B cell (primary cell): ENCODE measurements around the gene GPRC5D. TPM values are rescaled to one million over a fixed set of nuclear protein-coding genes. Genes with fewer than 3 reads are reported as not detected.

Experiments used
- ATAC-seq: fragments of 200-7000 bp; cut with Tn5 transposase; one replicate; pipeline ENCODE4 v1.10.0; 2021; ENCODE audit warnings: low read depth, mild to moderate bottlenecking, moderate number of reproducible peaks, moderate library complexity
- CTCF ChIA-PET: fragments of 350-600 bp; sonication (Branson Sonifier 250); formaldehyde crosslinking; loops from one replicate; lab custom pipeline; 2021; ENCODE audit warnings: antibody characterized with exemption, inconsistent platforms; lab: Charles Lee
- POLR2A ChIA-PET: fragments of 350-600 bp; sonication (Branson Sonifier 250); formaldehyde crosslinking; loops from one replicate; lab custom pipeline; 2021; ENCODE audit warnings: antibody characterized with exemption; lab: Charles Lee
- DNase-seq: peaks from one replicate; pipeline ENCODE4 v3.0.0; 2013
- H2AFZ ChIP-seq: 2 replicates; pipeline ENCODE4 v1.6.1; 2012; ENCODE audit warnings: mild to moderate bottlenecking, low read depth, low read length; ENCODE audit not compliant: insufficient read depth, poor library complexity, severe bottlenecking
- H3K27ac ChIP-seq, 2 donors: 1 replicate in 1 of 2; 2 replicates in 1 of 2; pipeline ENCODE4 v1.5.1; 2012 to 2013; ENCODE audit warnings: low read length in 2 of 2, mild to moderate bottlenecking in 2 of 2, moderate library complexity in 1 of 2
- H3K27me3 ChIP-seq, 4 experiments: fragments of 200-600 bp in 1 of 4; sonication (generic) in 1 of 4; replicated peaks in 1 of 4; 1 replicate in 2 of 4; 2 replicates in 2 of 4; pipeline versions ENCODE4 v1.6.1 to v1.7.0; 2013 to 2016; ENCODE audit warnings: low read length in 3 of 4, mild to moderate bottlenecking in 2 of 4, mixed read lengths in 1 of 4, moderate library complexity in 1 of 4; ENCODE audit not compliant: insufficient read depth in 4 of 4, control insufficient read depth in 3 of 4; ENCODE audit errors: control extremely low read depth in 1 of 4
- H3K36me3 ChIP-seq, 2 experiments: replicated peaks in 1 of 2; 1 replicate in 1 of 2; 2 replicates in 1 of 2; pipeline versions ENCODE4 v1.6.1 to v1.7.1; 2013; ENCODE audit warnings: low read length in 1 of 2; ENCODE audit not compliant: insufficient read depth in 2 of 2, control insufficient read depth in 1 of 2; ENCODE audit errors: control extremely low read depth in 1 of 2, extremely low read depth in 1 of 2
- H3K4me1 ChIP-seq, 2 donors: fragments of 200-600 bp in 1 of 2; sonication (generic) in 1 of 2; 1 replicate in 1 of 2; 2 replicates in 1 of 2; pipeline versions ENCODE4 v1.5.1 to v1.6.1; 2013 to 2017; ENCODE audit warnings: low read length in 2 of 2; ENCODE audit not compliant: control insufficient read depth in 2 of 2, insufficient read depth in 2 of 2
- H3K4me2 ChIP-seq: replicated peaks from 2 replicates; pipeline ENCODE3; 2012; ENCODE audit warnings: mild to moderate bottlenecking, low read depth, low read length; ENCODE audit not compliant: poor library complexity, severe bottlenecking
- H3K4me3 ChIP-seq, 5 experiments: fragments of 200-600 bp in 1 of 5; sonication (generic) in 1 of 5; 1 replicate in 3 of 5; 2 replicates in 2 of 5; pipeline versions ENCODE4 v1.5.1 to v1.7.0; 2011 to 2016; ENCODE audit warnings: low read length in 4 of 5, mild to moderate bottlenecking in 4 of 5, low read depth in 2 of 5, control low read depth in 1 of 5, moderate library complexity in 1 of 5; ENCODE audit not compliant: insufficient read depth in 1 of 5; ENCODE audit errors: control extremely low read depth in 1 of 5, extremely low read depth in 1 of 5
- H3K79me2 ChIP-seq: fragments of 200-600 bp; sonication (generic); one replicate; pipeline ENCODE4 v1.6.0; 2016; ENCODE audit warnings: low read length; ENCODE audit not compliant: control insufficient read depth, insufficient read depth
- H3K9ac ChIP-seq: fragments of 200-600 bp; sonication (generic); 2 replicates; pipeline ENCODE4 v1.6.1; 2017; ENCODE audit warnings: mild to moderate bottlenecking, low read length, moderate library complexity
- H3K9me3 ChIP-seq, 3 donors: one replicate each; pipeline versions ENCODE4 v1.6.1 to v1.7.1; 2013; ENCODE audit warnings: low read length in 2 of 3; ENCODE audit not compliant: control insufficient read depth in 2 of 3, insufficient read depth in 1 of 3; ENCODE audit errors: control extremely low read depth in 1 of 3
- H4K20me1 ChIP-seq: 2 replicates; pipeline ENCODE4 v1.6.0; 2012; ENCODE audit warnings: mild to moderate bottlenecking, low read length; ENCODE audit not compliant: insufficient read depth, control insufficient read depth, poor library complexity, severe bottlenecking
- H3K27ac Mint-ChIP-seq: one replicate; pipeline ENCODE4 v1.8.0; 2021; ENCODE audit warnings: mixed read lengths
- H3K27me3 Mint-ChIP-seq: one replicate; pipeline ENCODE4 v1.8.0; 2021; ENCODE audit warnings: mixed read lengths
- H3K4me1 Mint-ChIP-seq: one replicate; pipeline ENCODE4 v1.8.0; 2021; ENCODE audit warnings: mixed read lengths
- H3K4me3 Mint-ChIP-seq: one replicate; pipeline ENCODE4 v1.8.0; 2021; ENCODE audit warnings: mixed read lengths
- H3K9me3 Mint-ChIP-seq: one replicate; pipeline ENCODE4 v1.8.0; 2022; ENCODE audit warnings: mixed read lengths; ENCODE audit not compliant: insufficient read depth
- CTCF ChIP-seq: fragments of 200-600 bp; IDR thresholded peaks from one replicate; pipeline ENCODE4 v1.8.0; 2022; ENCODE audit warnings: antibody characterized with exemption, mild to moderate bottlenecking
- EZH2 ChIP-seq: IDR thresholded peaks from 2 replicates; pipeline ENCODE4 v1.6.1; 2012; ENCODE audit warnings: borderline replicate concordance, low read depth, mild to moderate bottlenecking, moderate library complexity, low read length; ENCODE audit not compliant: insufficient read depth, poor library complexity, severe bottlenecking
- WGBS: methylation state at CpG from one replicate; pipeline ENCODE4 v1.1.5; 2013; ENCODE audit warnings: missing lambda C conversion rate; ENCODE audit not compliant: insufficient coverage; 5-methylcytosine and 5-hydroxymethylcytosine counted together
- intact Hi-C: fragments of 100-400 bp; cut with micrococcal nuclease; formaldehyde crosslinking; loops from one replicate; pipeline ENCODE4 v1.10.0; 2022
- polyA plus RNA-seq: library from polyadenylated mRNA; depleted of rRNA; stranded (reverse); fragments of >200 nt; gene quantifications from 2 replicates; pipeline ENCODE4 v1.2.3, GENCODE V29; 2012
- total RNA-seq, 2 donors: library from RNA; stranded (reverse); fragments of 120-200 nt in 1 of 2; gene quantifications; 1 replicate in 1 of 2; 2 replicates in 1 of 2; pipeline versions ENCODE4 v1.2.3 to v1.2.4, GENCODE V29; 2013 to 2022

GPRC5D gene
- total and polyA plus RNA-seq, 2 donors (not counting 1 experiment from before 2014, with no cell fraction given) = 0.47 to 7.7 TPM

GRCh38 chr12:12946686-12947355, 5.1 kb downstream of the GPRC5D start:
- Histone ChIP-seq H3K9ac (no peak overlapping the region), H3K4me1 (no peaks in the 10 kb centered on the region), H3K36me3 (no peaks in the 10 kb centered on the region), H3K79me2 (no peaks in the 10 kb centered on the region), H3K4me3 (no peak overlapping the region), H3K9me3 (no peaks in the 10 kb centered on the region), H3K27ac (no peak overlapping the region), H3K27me3 (no peaks in the 10 kb centered on the region), H3K4me2 (no peak overlapping the region), H4K20me1 (no peaks in the 10 kb centered on the region), H2AFZ (no peak overlapping the region)
- intact Hi-C loops = no loop called here
- Mint-ChIP-seq H3K27ac (no peak overlapping the region), H3K4me3 (no peak overlapping the region), H3K4me1 (no peaks in the 10 kb centered on the region), H3K27me3 (peaks cover 6% of the 10 kb centered on the region), H3K9me3 (no peaks in the 10 kb centered on the region)
- TF ChIP-seq EZH2 (no peak), CTCF (no peak)
- POLR2A ChIA-PET = no interaction called here
- ATAC-seq = no peak
- WGBS = no CpG with 5 or more reads among the region's 7 CpGs
- CTCF ChIA-PET = interaction anchor here (0.9 kb wide), 1 partner anchor 265 kb away, joined by 3 read pairs; no protein-coding TSS in a partner anchor
- DNase-seq = no peak

DNA sequence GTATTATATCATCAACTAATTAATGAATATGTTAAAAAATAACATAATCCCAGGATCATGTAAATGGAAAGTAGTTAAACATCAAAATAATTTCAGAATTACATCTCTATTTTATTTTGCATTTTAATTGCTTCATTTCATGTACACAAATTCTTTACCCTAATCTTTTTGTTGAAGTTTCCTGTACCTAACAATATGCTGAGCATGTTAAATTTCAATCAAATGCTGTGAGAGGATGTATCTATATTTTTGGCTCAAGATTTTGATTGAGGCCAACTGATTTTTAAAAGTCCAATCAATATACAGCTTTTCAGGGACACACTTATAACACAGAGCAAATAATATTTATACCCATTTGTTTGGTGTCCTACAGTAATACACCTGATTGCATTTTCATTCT, 6.4 kb downstream of the GPRC5D start:
- H3K36me3 ChIP-seq = no peaks in the 10 kb centered on the region
- no peaks in the 10 kb centered on the region for H3K27me3 ChIP-seq
- H3K27ac Mint-ChIP-seq = no peak overlapping the region
- no peak for TF ChIP-seq EZH2
- TF ChIP-seq CTCF = no peak
- ChIA-PET POLR2A (no interaction called here), CTCF (no interaction called here)
- H4K20me1 ChIP-seq = no peaks in the 10 kb centered on the region
- no peaks in the 10 kb centered on the region for H3K9me3 ChIP-seq
- H3K79me2 ChIP-seq = no peaks in the 10 kb centered on the region
- no peaks in the 10 kb centered on the region for H3K9me3 Mint-ChIP-seq
- no peaks in the 10 kb centered on the region for H3K4me1 Mint-ChIP-seq
- no peak overlapping the region for H3K9ac ChIP-seq
- ATAC-seq = no peak
- no peak overlapping the region for H3K27ac ChIP-seq
- intact Hi-C loops = no loop called here
- no peak overlapping the region for H3K4me2 ChIP-seq
- peaks cover 6% of the 10 kb centered on the region for H3K27me3 Mint-ChIP-seq
- DNase-seq = no peak
- no peaks in the 10 kb centered on the region for H3K4me1 ChIP-seq
- H3K4me3 Mint-ChIP-seq = no peak overlapping the region
- no peak overlapping the region for H3K4me3 ChIP-seq
- H2AFZ ChIP-seq = no peak overlapping the region
